ENCODE data around the gene ARID3C.

The ARID3C gene

DNA sequence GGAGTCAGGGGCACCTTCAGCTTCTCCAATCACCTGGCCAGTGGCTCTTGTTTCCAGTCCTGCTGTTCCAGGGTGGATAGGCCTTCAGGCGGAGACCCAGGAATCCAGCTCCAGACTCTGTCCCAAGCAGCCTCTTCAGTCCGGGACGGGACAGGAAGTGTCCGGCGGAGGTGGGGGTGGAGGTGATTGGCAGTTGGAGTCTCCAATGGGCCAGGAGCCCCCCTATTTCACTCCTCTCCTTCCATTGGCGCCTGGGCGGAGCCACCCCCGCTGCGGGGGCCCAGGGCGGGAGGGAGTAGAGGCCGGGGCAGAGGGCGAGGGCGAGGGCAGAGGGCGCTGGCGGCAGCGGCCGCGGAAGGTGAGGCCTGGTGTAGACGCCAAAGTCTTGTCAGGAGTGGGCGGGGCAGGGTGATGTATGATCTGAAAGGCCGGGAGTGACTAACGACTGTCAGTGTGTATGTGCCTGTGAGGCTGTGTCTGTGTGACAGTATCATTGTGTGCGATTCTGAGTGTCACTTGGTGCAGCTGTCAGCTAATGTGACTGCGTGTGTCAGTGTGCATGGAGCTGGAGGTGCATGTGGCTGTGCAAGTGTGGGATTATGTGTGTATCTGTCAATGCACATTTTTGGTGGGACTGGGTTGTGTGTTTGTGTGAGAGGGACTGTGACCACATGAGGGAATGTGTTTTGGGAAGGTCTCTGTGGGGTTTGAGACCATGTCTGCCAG, 23.2 kb upstream of the ARID3C start, which contains the start of gene IL11RA:
Gene IL11RA (plus strand): TSS at position 310 of the 726 bp plus-strand sequence. CDS start 3,033 bp downstream, outside the sequence.
- no peak for DNase-seq (ENCODE audit: low spot score)
- TF ChIP-seq, protein P1, sequence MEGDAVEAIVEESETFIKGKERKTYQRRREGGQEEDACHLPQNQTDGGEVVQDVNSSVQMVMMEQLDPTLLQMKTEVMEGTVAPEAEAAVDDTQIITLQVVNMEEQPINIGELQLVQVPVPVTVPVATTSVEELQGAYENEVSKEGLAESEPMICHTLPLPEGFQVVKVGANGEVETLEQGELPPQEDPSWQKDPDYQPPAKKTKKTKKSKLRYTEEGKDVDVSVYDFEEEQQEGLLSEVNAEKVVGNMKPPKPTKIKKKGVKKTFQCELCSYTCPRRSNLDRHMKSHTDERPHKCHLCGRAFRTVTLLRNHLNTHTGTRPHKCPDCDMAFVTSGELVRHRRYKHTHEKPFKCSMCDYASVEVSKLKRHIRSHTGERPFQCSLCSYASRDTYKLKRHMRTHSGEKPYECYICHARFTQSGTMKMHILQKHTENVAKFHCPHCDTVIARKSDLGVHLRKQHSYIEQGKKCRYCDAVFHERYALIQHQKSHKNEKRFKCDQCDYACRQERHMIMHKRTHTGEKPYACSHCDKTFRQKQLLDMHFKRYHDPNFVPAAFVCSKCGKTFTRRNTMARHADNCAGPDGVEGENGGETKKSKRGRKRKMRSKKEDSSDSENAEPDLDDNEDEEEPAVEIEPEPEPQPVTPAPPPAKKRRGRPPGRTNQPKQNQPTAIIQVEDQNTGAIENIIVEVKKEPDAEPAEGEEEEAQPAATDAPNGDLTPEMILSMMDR (IDR thresholded peaks at IDR 0.05; ENCODE audit: extremely low read depth, missing control alignments) = no peak

DNA sequence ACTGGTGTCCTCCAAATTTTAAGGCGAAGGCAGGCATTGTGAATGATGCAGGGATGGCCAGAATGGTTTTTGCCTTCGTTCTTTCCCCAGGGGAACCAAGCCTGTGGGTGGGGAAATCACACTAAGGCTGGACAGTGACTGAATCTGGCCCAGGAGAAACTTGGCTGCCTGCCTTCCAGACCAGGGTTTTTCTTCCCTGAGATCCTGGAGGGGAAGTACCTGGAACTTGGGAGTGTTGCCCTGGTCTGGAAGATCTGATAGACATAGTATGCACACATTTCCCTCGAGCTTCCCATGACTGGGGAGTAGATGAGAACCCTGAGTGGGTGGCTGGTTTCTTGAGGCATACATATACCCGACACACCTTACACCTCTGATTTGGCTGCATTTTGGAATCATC, 22.5 kb upstream of the ARID3C start:
- no peak for DNase-seq (ENCODE audit: low spot score)
- TF ChIP-seq, protein P1 (IDR thresholded peaks at IDR 0.05; ENCODE audit: extremely low read depth, missing control alignments) = no peak

DNA sequence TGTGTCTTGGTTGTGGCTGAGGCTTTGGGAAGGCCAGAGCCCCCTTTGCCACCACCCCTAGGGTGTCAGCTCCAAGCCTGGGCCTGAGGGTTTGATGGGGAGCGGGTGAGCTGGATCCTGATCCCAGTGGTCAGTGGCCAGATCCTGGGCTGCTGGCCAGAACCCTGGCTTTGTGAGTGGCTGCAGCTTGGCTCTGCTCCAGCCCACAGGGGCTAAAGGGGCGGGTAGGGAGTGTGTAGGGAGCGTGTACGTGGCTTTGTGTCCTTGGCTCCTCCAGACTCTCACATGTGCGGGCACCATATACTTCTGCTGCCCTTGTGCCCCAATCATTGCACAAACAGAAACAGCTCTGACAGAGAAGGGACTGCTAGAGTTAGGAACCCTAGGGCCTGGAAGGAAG, 21.9 kb upstream of the ARID3C start:
- no peak for DNase-seq (ENCODE audit: low spot score)
- TF ChIP-seq, protein P1 (IDR thresholded peaks at IDR 0.05; ENCODE audit: extremely low read depth, missing control alignments) = no peak

DNA sequence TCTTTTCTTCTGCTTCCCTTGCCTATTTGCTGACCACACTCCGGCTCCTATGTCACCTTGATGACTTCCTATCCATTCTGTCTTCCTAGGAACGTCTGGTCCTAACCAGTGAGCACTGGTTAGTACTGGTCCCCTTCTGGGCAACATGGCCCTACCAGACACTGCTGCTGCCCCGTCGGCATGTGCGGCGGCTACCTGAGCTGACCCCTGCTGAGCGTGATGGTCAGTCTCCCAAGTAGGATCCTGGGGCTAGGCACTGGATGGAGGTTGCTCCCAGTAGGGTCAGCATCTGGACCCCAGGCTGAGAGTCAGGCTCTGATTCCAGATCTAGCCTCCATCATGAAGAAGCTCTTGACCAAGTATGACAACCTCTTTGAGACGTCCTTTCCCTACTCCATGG, 19.8 kb upstream of the ARID3C start:
- TF ChIP-seq, protein P1 (IDR thresholded peaks at IDR 0.05; ENCODE audit: extremely low read depth, missing control alignments) = no peak
- DNase-seq (ENCODE audit: low spot score) = no peak

DNA sequence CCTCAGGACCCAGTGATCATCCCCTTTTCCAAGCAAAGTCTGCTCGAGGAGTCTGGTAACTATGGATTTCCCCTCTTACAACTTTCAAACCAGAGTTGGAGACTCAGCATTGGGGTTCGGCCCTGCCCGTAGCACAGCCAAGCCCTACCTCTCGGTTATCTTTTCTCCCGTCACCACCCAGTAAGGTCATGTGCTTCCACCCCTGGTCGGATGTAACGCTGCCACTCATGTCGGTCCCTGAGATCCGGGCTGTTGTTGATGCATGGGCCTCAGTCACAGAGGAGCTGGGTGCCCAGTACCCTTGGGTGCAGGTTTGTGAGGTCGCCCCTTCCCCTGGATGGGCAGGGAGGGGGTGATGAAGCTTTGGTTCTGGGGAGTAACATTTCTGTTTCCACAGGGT, 18.8 kb upstream of the ARID3C start:
- no peak for DNase-seq (ENCODE audit: low spot score)
- TF ChIP-seq, protein P1 (IDR thresholded peaks at IDR 0.05; ENCODE audit: extremely low read depth, missing control alignments) = no peak

DNA sequence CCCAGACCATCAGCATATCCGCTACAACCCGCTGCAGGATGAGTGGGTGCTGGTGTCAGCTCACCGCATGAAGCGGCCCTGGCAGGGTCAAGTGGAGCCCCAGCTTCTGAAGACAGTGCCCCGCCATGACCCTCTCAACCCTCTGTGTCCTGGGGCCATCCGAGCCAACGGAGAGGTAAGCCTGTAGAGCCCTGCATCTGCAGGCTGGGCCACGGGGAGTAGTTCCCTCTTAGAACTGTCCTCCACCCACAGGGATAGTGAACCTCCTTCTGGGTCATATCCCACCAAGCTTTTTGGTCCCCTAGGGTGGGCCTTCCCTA, 18.2 kb upstream of the ARID3C start:
- TF ChIP-seq, protein P1 (IDR thresholded peaks at IDR 0.05; ENCODE audit: extremely low read depth, missing control alignments) = no peak
- no peak for DNase-seq (ENCODE audit: low spot score)

DNA sequence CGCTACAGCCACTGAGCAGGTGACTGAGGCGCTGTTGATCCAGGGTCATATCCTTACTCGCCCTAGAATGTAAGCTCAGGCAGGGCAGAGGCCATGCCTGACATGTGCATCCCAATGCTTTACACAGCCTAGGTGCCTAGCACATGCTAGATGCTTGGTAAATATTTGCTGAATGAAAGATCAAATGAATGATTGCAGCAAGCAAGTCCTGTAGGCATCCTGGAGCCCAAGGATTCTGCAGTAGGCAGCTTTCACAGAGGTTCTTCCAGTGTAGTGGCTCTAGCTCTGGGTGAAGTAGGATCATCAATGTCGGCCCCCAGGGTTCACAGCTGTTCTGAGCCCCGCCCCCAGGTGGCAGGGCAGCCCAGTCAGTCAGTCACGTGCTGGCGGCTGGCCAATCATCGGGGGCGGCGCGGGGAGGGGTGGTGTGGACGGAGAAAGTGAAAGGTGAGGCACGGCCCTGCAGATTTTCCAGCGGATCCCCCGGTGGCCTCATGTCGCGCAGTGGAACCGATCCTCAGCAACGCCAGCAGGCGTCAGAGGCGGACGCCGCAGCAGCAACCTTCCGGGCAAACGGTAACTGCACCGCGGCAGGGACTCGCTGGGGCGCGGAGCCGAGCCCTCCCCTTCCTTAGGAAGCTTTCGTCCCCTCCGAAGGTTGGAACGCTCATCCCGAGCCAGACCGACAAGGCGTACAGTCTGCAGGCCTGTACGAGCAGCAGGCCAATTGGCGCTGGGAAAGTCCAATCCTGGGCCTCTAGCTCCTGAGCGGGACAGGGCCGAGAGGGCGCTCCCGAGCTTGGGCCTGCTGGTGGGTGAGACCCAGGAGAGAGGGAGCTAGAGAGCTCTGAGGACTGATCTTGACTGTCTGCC, 17.6 kb upstream of the ARID3C start, which contains the start of gene GALT:
Gene GALT (plus strand): TSS at position 465 of the 873 bp plus-strand sequence. CDS start 30 bp downstream, at position 495.
- TF ChIP-seq, protein P1 (IDR thresholded peaks at IDR 0.05; ENCODE audit: extremely low read depth, missing control alignments) = peak; percentile 42
- peak; percentile 97 for DNase-seq (ENCODE audit: low spot score)

Measured in GM20000 (cell line).